ENCODE data around the gene EMID1.

DNA sequence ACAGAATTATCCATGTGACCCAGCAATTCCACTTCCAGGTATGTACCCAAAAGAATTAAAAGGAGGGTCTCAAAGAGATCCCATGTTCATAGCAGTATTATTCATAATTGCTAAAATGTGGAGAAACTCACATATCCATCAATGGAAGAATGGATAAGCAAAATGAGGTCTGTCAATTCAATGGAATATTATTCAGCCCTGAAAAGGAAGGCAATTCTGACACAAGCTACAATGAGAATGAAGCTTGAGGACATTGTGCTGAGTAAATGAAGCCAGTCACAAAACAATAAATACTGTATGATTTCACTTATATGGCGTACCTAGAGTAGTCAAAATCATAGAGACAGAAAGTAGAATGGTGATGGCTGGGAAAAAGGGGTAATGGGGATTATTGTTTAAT is 19.4 kb upstream of the EMID1 start:
- no peak for TF ChIP-seq SIN3A (IDR thresholded peaks at IDR 0.05; ENCODE audit: borderline replicate concordance, insufficient read depth, low read length)
- no peak for TF ChIP-seq TAF1 (IDR thresholded peaks at IDR 0.05; ENCODE audit: borderline replicate concordance, insufficient read depth, low read length)
- TF ChIP-seq POLR2AphosphoS5 (IDR thresholded peaks at IDR 0.05; ENCODE audit: low read depth, low read length): no peak
